Measurements from ENCODE around the gene CPNE7.

CPNE7 gene

DNA sequence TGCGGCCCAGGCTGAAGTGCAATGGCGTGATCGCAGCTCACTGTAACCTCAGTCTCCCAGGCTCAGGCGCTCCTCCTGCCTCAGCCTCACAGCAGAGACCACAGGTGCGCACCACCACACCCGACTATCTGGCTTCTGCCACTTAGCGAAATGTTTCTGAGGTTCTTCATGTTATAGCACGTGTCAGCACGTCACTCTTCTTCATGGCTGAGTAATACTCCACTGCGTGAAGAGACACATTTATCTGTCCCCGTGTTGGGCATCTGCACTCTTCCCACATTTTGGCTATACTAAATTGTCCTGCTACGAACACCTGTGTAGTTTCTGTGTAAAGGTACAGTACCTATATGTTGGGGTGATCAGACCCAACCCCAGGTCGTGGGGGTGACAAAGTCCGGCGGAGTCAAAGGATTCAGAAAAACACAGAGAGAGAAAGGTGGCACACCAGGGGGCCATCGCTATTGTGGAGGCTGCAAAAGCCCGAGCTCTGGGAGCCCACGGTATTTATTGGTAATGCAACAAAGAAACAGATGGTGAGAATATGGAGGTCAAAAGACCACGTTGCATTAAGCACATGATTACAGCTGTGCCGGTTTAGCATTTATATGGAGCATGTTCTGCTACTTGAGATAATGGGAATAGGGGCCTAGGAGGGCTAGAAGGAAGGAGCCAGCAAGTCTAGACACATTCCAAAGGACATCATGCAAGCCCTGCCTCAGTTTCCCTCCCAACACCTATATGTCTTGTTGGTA lies 37.0 kb downstream of the CPNE7 start:
- Histone ChIP-seq H3K36me3 (ENCODE audit: control insufficient read depth, insufficient read depth, low read length) (no peaks in the 10 kb centered on the region), H3K9me3 (ENCODE audit: control insufficient read depth, insufficient read depth, low read depth, low read length) (no peaks in the 10 kb centered on the region), H3K27me3 (ENCODE audit: control insufficient read depth, insufficient read depth, low read length) (no peaks in the 10 kb centered on the region), H3K27ac (ENCODE audit: low read depth, low read length) (no peak overlapping the region), H3K4me3 (ENCODE audit: low read depth, low read length) (no peak overlapping the region), H3K4me1 (ENCODE audit: control insufficient read depth, insufficient read depth, low read length) (peaks cover 9% of the 10 kb centered on the region; the same call in 1 of the 2 replicates), H3K9ac (ENCODE audit: low read length) (no peak overlapping the region)

DNA sequence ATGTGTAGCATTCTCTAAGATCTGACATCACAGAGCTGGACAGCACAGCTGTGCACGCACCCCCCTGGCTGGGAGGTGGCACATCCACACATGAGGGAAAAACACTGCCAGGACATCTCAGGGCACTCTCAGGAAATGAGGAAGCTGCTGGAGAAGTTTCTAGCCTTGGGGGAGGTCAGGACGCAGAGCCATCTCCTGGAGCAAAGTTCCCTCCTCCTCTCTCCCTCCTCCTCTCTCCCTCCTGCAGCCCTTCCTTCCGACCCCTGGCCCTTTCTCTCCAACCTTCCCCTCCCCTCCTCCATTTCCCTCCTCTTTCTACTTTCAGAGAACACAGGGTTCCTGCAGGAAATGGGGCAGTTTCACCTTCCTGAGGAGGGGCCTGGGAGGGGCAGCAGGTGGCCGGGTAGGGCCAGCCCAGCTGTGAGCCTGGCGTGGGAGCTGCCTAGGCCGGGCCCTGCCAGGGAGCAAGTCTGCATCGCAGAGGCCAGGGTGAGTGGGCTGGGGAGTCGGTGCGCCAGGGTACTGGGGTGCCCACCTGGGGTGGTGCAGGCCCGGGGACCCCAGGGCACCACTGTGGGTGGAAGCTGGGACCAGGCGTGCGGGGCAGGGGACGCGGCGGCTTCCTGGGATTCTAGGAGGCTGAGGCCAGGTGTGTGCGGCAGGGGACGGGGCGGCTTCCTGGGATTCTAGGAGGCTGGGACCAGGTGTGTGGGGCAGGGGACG lies 37.8 kb downstream of the CPNE7 start, which contains the start of gene DPEP1:
DPEP1 (plus strand) TSS at position 412 of the 723 bp plus-strand sequence. CDS start 16,769 bp downstream, outside the sequence.
- no peaks in the 10 kb centered on the region for H3K9me3 ChIP-seq (ENCODE audit: control insufficient read depth, insufficient read depth, low read depth, low read length)

DNA sequence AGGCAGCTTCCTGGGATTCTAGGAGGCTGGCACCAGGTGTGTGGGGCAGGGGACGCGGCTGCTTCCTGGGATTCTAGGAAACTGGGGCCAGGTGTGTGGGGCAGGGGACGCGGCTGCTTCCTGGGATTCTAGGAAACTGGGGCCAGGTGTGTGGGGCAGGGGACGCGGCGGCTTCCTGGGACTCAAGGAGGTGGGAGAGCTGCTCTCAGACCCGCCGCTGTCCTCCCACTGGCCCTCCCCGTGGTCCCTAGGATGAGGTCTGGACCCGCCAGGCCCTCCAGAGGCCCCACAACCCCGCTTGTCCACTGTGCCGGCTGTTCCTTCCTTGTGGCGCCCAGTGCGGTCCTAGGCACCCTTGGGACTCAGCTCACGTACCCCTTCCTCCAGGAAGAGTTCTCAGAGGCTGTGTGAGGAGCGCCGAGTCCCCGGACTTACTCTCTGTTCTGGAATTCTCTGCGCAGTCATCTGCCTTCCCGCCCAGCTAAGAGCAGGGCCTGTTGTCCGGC lies 38.4 kb downstream of the CPNE7 start:
- H3K9ac ChIP-seq (ENCODE audit: low read length), result no peak overlapping the region
- H3K9me3 ChIP-seq (ENCODE audit: control insufficient read depth, insufficient read depth, low read depth, low read length), result no peaks in the 10 kb centered on the region
- H3K4me3 ChIP-seq (ENCODE audit: low read depth, low read length), result no peak overlapping the region
- peaks cover 9% of the 10 kb centered on the region; the same call in 1 of the 2 replicates for H3K4me1 ChIP-seq (ENCODE audit: control insufficient read depth, insufficient read depth, low read length)
- H3K36me3 ChIP-seq (ENCODE audit: control insufficient read depth, insufficient read depth, low read length), result no peaks in the 10 kb centered on the region
- no peaks in the 10 kb centered on the region for H3K27me3 ChIP-seq (ENCODE audit: control insufficient read depth, insufficient read depth, low read length)
- no peak overlapping the region for H3K27ac ChIP-seq (ENCODE audit: low read depth, low read length)

More for the DNA sequence above, 37.8 kb downstream of the CPNE7 start, which contains the start of gene DPEP1:
- H3K9ac ChIP-seq (ENCODE audit: low read length), result no peak within 1 kb of the TSS
- H3K4me1 ChIP-seq (ENCODE audit: control insufficient read depth, insufficient read depth, low read length), result peaks cover 9% of the 10 kb centered on the region; the same call in 1 of the 2 replicates
- H3K4me3 ChIP-seq (ENCODE audit: low read depth, low read length), result no peak within 1 kb of the TSS
- no peak within 1 kb of the TSS for H3K27ac ChIP-seq (ENCODE audit: low read depth, low read length)
- no peaks in the 10 kb centered on the region for H3K36me3 ChIP-seq (ENCODE audit: control insufficient read depth, insufficient read depth, low read length)
- no peaks in the 10 kb centered on the region for H3K27me3 ChIP-seq (ENCODE audit: control insufficient read depth, insufficient read depth, low read length)

DNA sequence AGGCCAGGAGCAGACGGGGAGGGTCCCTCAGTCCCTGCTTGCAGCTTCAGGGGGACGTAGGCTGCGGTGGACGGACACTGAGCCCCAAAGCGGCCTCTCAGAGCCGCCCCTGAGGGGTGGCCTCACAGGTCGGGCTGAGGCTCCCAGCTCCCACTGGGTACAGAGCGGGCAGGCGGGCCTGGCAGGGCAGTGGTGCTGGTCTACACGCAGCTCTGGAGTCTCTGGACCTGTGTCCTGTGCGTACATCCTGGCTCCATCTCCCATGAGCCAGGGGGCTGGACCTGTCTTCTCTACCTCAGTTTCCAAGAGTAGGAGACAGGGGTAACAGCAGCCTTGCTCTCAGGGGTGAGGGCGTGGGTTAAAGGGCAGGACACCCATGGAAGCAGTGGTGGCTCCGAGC lies 39.6 kb downstream of the CPNE7 start:
- H3K9ac ChIP-seq (ENCODE audit: low read length), result no peak overlapping the region

DNA sequence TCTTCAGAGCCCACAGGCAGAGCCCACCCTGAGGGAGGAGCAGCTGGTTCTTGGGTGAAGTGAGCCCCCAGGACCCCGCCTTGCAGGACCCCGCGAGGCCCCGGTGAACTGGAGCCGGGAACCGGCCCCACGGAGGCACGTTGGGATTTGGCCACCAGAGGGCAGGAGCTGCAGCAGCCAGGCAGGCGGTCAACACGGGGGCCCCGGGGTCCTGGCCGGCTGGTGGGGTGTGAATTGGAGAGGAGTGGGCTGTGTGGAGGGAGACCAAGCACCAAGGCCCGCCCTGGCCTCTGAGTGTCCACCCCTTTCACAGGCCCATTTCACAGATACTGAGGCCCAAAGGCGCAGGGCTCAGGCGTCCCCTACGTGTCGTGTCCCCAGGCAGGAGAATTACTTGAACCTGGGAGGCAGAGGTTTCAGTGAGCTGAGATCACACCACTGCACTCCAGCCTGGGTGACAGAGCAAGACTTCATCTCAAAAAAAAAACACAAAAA lies 40.1 kb downstream of the CPNE7 start:
- no peaks in the 10 kb centered on the region for H3K9me3 ChIP-seq (ENCODE audit: control insufficient read depth, insufficient read depth, low read depth, low read length)
- no peak overlapping the region for H3K9ac ChIP-seq (ENCODE audit: low read length)
- no peak overlapping the region for H3K4me3 ChIP-seq (ENCODE audit: low read depth, low read length)
- no peaks in the 10 kb centered on the region for H3K36me3 ChIP-seq (ENCODE audit: control insufficient read depth, insufficient read depth, low read length)
- no peak overlapping the region for H3K27ac ChIP-seq (ENCODE audit: low read depth, low read length)
- peaks cover 9% of the 10 kb centered on the region; the same call in 1 of the 2 replicates for H3K4me1 ChIP-seq (ENCODE audit: control insufficient read depth, insufficient read depth, low read length)
- no peaks in the 10 kb centered on the region for H3K27me3 ChIP-seq (ENCODE audit: control insufficient read depth, insufficient read depth, low read length)

More for the DNA sequence above, 39.6 kb downstream of the CPNE7 start:
- no peaks in the 10 kb centered on the region for H3K36me3 ChIP-seq (ENCODE audit: control insufficient read depth, insufficient read depth, low read length)
- no peak overlapping the region for H3K4me3 ChIP-seq (ENCODE audit: low read depth, low read length)
- H3K9me3 ChIP-seq (ENCODE audit: control insufficient read depth, insufficient read depth, low read depth, low read length), result no peaks in the 10 kb centered on the region
- no peak overlapping the region for H3K27ac ChIP-seq (ENCODE audit: low read depth, low read length)
- no peaks in the 10 kb centered on the region for H3K27me3 ChIP-seq (ENCODE audit: control insufficient read depth, insufficient read depth, low read length)
- peaks cover 9% of the 10 kb centered on the region; the same call in 1 of the 2 replicates for H3K4me1 ChIP-seq (ENCODE audit: control insufficient read depth, insufficient read depth, low read length)

DNA sequence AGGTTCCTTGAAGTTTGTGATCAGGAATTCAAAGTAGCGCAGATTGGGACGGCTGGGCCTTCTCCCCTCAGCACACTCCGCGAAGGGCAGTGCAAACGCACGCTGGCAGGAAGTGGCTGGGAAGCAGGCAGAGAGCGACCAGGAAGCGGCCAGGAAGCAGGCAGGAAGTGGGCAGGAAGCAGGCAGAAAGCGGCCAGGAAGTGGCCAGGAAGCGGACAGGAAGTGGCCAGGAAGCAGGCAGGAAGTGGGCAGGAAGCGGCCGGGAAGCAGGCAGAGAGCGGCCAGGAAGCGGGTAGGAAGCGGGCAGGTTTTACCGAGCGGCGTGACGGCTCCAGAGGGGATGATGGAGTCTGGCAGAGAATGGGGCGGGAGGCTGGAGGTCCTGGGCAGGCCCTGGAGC lies 41.1 kb downstream of the CPNE7 start:
- Histone ChIP-seq H3K4me1 (ENCODE audit: control insufficient read depth, insufficient read depth, low read length) (peaks cover 9% of the 10 kb centered on the region; the same call in 1 of the 2 replicates), H3K4me3 (ENCODE audit: low read depth, low read length) (no peak overlapping the region), H3K9ac (ENCODE audit: low read length) (no peak overlapping the region), H3K9me3 (ENCODE audit: control insufficient read depth, insufficient read depth, low read depth, low read length) (no peaks in the 10 kb centered on the region), H3K27ac (ENCODE audit: low read depth, low read length) (no peak overlapping the region), H3K27me3 (ENCODE audit: control insufficient read depth, insufficient read depth, low read length) (no peaks in the 10 kb centered on the region), H3K36me3 (ENCODE audit: control insufficient read depth, insufficient read depth, low read length) (no peaks in the 10 kb centered on the region)

DNA sequence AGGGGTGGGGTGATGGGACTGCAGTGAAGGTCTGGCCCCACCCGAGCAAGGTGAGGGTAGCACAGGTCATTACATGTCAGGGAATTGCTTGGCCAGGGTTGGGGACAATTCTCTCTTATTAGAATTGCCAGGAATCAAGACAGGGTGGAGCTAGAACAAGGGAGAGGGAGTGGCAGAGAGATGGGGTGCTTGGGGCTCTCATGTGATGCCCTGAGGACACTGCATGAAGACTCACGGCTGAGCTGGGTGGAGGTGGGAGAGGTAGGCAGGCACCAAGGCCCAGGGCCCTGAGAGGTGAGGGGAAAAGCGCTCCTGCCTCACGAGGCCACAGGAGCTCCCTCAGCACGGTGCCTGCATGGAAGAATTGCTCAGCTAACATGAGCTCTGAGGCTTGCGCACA lies 41.5 kb downstream of the CPNE7 start:
- no peak overlapping the region for H3K4me3 ChIP-seq (ENCODE audit: low read depth, low read length)
- H3K36me3 ChIP-seq (ENCODE audit: control insufficient read depth, insufficient read depth, low read length), result no peaks in the 10 kb centered on the region
- no peak overlapping the region for H3K27ac ChIP-seq (ENCODE audit: low read depth, low read length)
- H3K4me1 ChIP-seq (ENCODE audit: control insufficient read depth, insufficient read depth, low read length), result peaks cover 9% of the 10 kb centered on the region; the same call in 1 of the 2 replicates
- no peaks in the 10 kb centered on the region for H3K9me3 ChIP-seq (ENCODE audit: control insufficient read depth, insufficient read depth, low read depth, low read length)
- H3K27me3 ChIP-seq (ENCODE audit: control insufficient read depth, insufficient read depth, low read length), result peaks cover 2% of the 10 kb centered on the region; the same call in 1 of the 2 replicates
- no peak overlapping the region for H3K9ac ChIP-seq (ENCODE audit: low read length)

DNA sequence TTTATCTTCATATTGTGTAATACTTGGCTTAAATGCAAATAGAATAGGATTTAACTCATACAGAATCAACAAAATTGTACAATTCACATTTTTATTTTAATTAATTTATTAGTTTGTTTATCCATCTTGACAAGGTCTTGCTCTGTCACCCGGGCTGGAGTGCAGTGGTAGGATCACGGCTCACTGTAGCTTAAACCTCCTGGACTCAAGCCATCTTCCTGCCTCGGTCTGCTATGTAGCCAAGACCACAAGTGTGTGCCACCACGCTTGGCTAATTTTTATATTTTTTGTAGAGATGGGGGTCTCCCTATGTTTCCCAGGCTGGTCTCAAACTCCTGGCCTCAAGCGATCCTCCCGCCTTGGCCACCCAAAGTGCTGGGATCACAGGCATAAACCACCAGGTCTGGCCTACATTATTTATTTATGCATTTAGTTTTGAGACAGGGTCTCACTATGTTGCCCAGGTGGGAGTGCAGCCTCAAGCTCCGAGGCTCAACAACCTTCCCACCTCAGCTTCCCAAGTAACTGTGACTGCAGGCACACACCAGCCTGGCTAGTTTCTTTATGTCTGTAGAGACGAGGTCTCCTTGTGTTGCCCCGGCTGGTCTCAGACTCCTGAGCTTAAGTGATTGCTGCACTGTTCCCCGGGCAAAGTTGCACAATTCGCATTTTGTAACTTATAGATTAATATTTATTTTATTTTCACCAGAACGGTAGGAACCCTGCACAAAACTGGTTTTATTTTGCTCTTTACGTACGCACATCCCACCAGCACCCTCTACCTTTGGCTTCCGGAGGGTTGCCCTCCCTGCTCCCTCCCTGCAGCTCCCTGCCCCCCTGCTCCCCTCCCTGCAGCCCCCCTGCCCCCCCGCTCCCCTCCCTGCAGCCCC lies 42.8 kb downstream of the CPNE7 start:
- peaks cover 8% of the 10 kb centered on the region; the same call in 1 of the 2 replicates for H3K27me3 ChIP-seq (ENCODE audit: control insufficient read depth, insufficient read depth, low read length)
- H3K4me3 ChIP-seq (ENCODE audit: low read depth, low read length), result no peak overlapping the region
- peaks cover 4% of the 10 kb centered on the region; the same call in 1 of the 2 replicates for H3K4me1 ChIP-seq (ENCODE audit: control insufficient read depth, insufficient read depth, low read length)
- no peaks in the 10 kb centered on the region for H3K36me3 ChIP-seq (ENCODE audit: control insufficient read depth, insufficient read depth, low read length)
- H3K9ac ChIP-seq (ENCODE audit: low read length), result no peak overlapping the region
- no peak overlapping the region for H3K27ac ChIP-seq (ENCODE audit: low read depth, low read length)
- H3K9me3 ChIP-seq (ENCODE audit: control insufficient read depth, insufficient read depth, low read depth, low read length), result no peaks in the 10 kb centered on the region

DNA sequence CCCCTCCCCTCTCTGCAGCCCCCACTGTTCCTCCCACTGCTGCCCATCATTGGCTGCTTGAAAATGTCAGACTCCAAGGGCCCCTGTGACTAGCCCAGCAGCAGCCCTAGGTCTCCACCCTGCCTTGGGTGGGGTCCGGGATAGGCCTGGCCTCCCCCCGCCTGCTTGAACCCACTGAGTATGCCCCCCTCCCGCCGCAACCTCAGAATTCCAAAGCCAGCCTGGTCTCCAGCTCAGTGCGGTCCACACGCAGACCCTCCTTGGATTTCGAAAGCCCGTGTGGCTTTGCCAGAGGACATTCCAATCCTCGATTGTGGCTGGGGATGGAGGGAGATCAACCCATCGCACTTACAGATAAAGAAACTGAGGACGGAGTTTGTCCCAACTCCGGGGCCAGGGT lies 44.3 kb downstream of the CPNE7 start:
- no peak overlapping the region for H3K9ac ChIP-seq (ENCODE audit: low read length)
- no peaks in the 10 kb centered on the region for H3K9me3 ChIP-seq (ENCODE audit: control insufficient read depth, insufficient read depth, low read depth, low read length)
- peaks cover 17% of the 10 kb centered on the region; the same call in 1 of the 2 replicates for H3K27me3 ChIP-seq (ENCODE audit: control insufficient read depth, insufficient read depth, low read length)
- no peaks in the 10 kb centered on the region for H3K36me3 ChIP-seq (ENCODE audit: control insufficient read depth, insufficient read depth, low read length)
- peaks cover 2% of the 10 kb centered on the region; the same call in 1 of the 2 replicates for H3K4me1 ChIP-seq (ENCODE audit: control insufficient read depth, insufficient read depth, low read length)
- H3K27ac ChIP-seq (ENCODE audit: low read depth, low read length), result no peak overlapping the region
- H3K4me3 ChIP-seq (ENCODE audit: low read depth, low read length), result no peak overlapping the region

DNA sequence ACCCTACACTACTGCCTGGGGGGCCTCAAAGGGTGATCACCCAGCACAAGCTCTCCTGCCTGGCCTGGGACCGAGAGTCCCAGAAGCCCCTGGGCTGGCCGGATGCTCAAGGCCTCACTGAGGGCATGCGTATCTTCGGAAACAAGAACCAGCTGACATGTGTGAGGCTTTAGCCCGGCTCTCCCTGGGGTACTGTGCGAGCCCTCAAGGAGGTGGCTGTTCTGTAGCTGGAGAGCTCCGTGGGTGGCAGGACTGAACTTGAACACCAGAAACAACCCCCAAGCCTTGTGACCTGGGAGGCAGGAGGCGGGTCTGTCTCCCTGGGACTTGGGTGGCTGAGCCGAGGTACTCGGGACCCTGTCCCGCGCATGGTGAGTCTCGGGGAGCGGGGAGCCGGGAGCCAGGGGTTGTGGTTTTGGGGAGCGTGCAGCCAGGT lies 44.9 kb downstream of the CPNE7 start:
- Histone ChIP-seq H3K9me3 (ENCODE audit: control insufficient read depth, insufficient read depth, low read depth, low read length) (no peaks in the 10 kb centered on the region), H3K4me1 (ENCODE audit: control insufficient read depth, insufficient read depth, low read length) (peaks cover 7% of the 10 kb centered on the region; the same call in 1 of the 2 replicates), H3K27ac (ENCODE audit: low read depth, low read length) (no peak overlapping the region), H3K36me3 (ENCODE audit: control insufficient read depth, insufficient read depth, low read length) (no peaks in the 10 kb centered on the region), H3K4me3 (ENCODE audit: low read depth, low read length) (no peak overlapping the region), H3K9ac (ENCODE audit: low read length) (no peak overlapping the region), H3K27me3 (ENCODE audit: control insufficient read depth, insufficient read depth, low read length) (peaks cover 17% of the 10 kb centered on the region; the same call in 1 of the 2 replicates)

Measured in HUES6 (cell line).